ENCODE measurements around the gene TCEA2. TPM values are rescaled to one million over a fixed set of nuclear protein-coding genes. Genes with fewer than 3 reads are reported as not detected.

The TCEA2 gene
- total RNA-seq, 1 experiment from 2014 or later = 26.0 TPM

GRCh38 chr20:64035066-64035932 lies 27.7 kb upstream of the TCEA2 start:
- no peak for DNase-seq (ENCODE audit: low read depth)

GRCh38 chr20:64035933-64036345 lies 27.1 kb upstream of the TCEA2 start, which contains the start of gene C20orf204:
TSS of gene C20orf204 (plus strand) at chr20:64036182. CDS start at chr20:64036324, 142 bp downstream.
- DNase-seq (ENCODE audit: low read depth) = no peak

DNA sequence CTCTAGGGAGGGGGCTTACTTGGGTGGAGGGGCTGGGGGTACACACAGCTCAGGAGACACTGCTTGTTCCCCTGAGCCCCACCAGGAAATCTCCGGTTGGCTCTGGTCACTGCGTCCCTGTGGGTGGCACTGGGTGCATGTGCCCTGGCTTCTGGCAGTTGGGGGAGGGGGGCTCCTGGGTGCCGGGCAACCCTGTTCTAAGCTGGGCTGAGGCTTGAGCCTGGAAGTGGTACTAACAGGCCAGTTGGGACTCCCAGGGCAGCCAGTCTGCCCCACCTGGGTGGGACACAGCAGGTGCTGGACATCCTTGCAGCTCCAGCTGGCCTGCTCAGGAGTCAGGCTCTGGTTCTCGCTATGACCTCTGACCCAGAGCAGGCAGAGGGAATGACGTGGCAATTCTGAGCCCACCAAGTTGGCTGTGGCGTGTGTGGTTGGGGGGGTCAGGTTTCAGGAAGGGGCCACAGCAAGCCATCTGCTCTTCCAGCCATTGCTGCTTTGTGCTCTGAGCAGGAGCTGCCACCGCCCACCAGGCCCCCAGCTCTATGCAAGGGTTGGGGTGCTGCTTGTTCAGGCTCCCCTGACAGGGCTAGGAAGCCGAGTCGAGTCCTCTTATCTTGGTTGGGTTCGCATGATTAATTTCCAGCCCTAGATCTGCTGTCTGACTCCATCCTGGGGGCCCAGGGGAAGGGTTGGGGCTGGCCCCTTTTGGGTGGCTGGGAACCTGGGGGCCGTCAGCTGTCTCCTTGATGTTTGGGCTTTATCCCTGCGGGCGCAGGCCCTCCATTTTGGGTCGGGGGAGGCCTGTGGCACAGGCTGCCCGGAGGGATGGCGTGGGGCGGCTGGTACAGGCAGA lies 26.4 kb upstream of the TCEA2 start:
- DNase-seq (ENCODE audit: low read depth) = no peak

DNA sequence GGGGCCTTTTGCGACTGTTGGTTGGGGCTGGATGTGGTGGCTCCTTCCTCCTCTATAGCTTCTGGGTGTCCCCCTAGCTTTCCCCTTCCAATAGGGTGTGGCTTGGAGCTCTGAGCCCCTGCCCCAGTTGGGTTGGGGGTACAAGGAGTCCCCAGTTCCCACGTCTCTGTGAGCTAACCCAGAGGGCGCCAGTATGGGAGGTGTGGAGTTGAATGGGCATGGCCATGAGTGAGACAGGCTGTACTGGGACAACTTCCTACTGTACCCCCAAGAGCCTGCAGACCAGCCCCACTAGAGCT lies 25.9 kb upstream of the TCEA2 start:
- DNase-seq (ENCODE audit: low read depth) = no peak

- DNase-seq (ENCODE audit: low read depth) = no peak
Measured at GRCh38 chr20:64037498-64038213, 25.3 kb upstream of the TCEA2 start.

GRCh38 chr20:64038224-64038564 lies 24.8 kb upstream of the TCEA2 start:
- DNase-seq (ENCODE audit: low read depth) = no peak

DNA sequence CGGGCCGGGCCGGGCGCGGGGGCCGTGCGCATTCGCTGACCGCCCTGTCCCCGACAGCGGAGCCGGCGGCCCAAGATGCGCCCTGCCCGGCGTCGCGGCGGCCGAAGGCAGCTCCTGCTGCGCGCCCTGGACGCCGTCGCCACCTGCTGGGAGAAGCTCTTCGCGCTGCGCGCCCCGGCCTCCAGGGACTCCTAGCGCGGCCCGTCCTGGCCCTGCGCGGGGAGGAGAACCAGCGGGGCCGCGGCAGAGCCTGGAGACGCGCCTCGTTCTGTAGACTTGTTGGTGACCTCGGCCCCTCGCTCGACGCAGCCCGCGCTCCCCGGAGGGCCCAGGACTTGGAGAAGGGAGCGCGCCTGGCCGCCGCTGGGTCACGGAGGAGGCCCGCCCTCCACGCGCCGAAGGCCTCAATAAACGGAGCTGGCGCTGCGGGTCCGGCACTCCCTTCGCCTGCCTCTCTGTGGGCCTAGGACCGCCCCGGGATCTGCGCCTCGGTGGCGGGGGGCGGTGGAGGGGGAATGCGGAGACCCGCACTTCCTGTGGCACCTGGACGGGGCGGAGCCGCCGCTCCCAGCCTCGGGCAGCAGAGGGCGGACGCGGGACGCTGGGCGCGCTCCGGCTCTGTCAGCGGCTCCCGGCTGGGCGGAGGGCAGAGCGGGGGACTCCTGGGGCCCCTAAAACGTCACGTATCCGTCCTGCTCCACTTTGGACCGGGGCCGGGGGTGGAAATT lies 24.3 kb upstream of the TCEA2 start:
- DNase-seq (ENCODE audit: low read depth) = peak; percentile 80

GRCh38 chr20:64039293-64040160 lies 23.5 kb upstream of the TCEA2 start:
- DNase-seq (ENCODE audit: low read depth) = no peak

DNA sequence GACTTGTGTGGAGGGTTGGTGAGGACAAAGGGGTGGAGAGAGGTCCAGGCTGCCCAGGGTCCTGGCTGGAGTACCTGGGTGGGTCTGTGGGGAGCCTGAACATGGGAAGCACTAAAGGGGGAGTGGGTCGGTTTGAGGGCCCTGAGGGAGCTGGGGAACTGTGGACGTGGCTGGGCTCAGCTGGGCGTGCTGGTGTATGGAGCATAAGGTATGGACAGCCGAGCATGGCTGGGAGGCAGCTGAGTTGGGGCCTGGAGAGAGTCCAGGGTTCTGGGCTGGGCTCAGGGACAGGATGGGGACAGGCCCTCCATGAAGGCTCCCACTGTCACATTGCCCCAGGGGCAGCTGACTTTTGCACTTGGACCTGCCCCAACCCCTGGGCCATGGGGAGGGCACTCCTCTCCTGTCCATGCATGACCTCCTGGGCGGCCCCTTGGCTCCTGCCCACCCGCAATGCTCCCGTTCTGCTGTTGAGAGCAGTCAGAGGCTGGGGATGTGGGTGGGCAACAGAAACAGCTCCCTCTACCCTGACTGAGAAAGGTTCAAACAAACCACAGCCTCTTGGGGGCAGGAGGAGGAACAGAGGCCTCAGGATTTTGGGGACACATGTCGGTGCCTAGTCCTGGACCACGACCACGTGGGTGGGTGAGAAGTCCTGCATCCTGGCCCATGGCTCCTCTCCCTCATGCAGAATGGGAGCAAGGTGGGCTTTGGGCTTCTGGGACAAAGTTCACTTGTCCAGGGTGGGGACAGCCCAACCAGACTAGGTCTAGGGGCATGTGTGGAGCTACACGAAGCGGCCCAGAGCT lies 22.6 kb upstream of the TCEA2 start:
- no peak for DNase-seq (ENCODE audit: low read depth)

- no peak for DNase-seq (ENCODE audit: low read depth)
Measured at GRCh38 chr20:64041040-64041780, 21.8 kb upstream of the TCEA2 start.

- DNase-seq (ENCODE audit: low read depth) = no peak
Measured at GRCh38 chr20:64041781-64042053, 21.3 kb upstream of the TCEA2 start.

- no peak for DNase-seq (ENCODE audit: low read depth)
Measured at GRCh38 chr20:64042054-64042781, 20.8 kb upstream of the TCEA2 start.

DNA sequence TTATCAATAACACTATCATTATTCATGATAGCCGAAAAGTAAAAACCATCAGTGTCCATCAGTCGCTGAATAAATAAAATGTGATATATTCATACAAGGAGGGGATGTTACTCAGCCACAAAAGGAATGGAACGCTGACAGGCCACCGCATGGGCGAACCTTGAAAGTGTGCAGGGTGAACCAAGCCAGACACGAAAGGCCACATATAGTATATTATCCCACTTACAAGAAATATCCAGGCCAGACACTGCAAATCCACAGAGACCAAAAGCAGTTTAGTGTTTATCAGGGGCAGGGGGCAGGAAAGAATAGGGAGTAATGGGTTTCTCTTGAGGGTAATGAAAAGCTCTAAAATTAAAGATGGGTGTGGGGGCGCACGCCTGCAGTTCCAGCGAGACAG lies 19.2 kb upstream of the TCEA2 start:
- no peak for DNase-seq (ENCODE audit: low read depth)

DNA sequence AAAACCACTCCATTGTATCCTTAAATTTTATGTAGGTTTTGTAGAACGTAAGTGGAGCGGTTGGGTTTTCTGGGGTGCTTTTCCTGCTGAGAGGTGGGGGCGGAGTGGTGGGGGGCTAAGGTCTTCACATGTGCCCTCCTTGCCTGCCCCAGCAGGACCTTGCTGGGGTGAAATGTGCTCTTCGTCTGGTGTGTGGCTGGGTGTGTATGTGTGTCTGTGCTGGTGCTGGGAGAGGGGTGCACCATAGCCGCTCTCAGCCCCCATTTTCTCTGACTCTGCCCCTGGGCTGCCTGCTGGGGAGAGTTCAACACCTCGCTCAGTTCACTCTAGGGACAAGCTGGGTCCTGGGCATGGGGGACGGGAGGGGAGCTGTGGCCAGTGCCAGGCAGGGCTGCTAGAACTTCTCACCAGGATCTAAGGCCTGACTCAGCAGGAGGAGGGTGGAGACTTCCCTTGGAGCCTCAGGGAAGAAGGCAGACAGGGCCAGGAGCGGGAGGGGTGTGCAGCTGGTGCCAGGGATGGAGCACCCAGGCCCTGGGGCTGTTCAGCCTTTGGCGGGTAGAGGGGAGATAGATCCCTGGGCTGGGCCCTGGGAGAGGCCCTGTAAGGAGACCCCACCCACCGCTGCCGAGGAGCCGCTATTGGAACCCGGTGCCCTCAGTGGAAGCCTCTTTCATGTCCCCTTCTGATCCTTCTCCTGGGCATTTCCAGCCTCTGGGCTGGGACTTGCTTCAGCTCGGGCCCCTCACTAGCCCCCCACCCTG lies 18.3 kb upstream of the TCEA2 start:
- DNase-seq (ENCODE audit: low read depth) = peak; percentile 82

GRCh38 chr20:64045346-64046011 lies 17.5 kb upstream of the TCEA2 start:
- no peak for DNase-seq (ENCODE audit: low read depth)

DNA sequence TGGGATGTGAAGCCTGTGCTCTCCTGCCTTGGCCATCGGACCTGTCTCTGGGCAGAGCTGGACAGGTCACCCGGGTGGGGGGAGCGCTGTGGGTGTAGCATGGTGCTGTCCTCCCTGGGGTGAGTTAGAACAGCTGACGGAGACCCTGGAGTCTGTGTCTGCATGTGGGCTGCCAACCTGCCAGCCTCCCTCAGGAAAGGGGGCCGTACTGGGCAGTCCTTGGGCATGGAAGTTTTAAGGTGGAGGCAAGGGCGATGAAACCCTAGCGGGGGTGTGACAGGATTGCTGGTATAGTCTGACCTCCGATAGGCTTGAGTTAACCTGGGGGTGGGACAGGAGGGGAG lies 16.0 kb upstream of the TCEA2 start:
- DNase-seq (ENCODE audit: low read depth) = no peak

DNA sequence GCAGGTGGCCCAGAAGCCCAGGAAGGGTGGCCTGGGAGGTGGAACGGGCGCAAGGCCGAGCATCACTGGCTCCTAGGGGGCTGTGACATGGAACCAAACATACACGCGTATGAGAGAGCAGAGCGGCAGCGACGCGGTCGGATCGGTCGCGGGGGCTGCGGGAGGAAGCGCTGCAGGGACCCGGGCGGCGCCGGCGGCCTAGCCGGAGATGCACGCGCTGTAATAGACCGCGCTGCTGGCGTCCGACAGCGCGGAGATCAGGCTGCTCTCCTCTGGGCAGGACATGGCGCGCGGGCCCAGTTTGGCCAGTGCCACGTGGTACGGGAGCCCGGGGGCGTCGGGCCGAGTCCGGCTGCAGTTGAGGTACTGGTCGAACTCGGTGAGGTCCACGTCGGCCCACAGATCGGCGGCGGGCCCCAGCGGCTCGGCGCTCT lies 15.0 kb upstream of the TCEA2 start:
- DNase-seq (ENCODE audit: low read depth) = no peak

All from Daoy (cell line).